SK-N-SH (cell line): ENCODE data around the gene BABAM2. TPM values are rescaled to one million over a fixed set of nuclear protein-coding genes. Genes with fewer than 3 reads are reported as not detected.
"Not testable (repeated sequence)": the region's sequence is repeated elsewhere in the genome, so short reads cannot be mapped to it uniquely, and the experiment has no call there.

Source experiments
- CTCF ChIA-PET: fragments of 300-600, 350-600 bp; formaldehyde crosslinking; extraction: SDS; loops from one replicate; lab custom pipeline; 2021; lab: Yijun Ruan, JAX
- POLR2A ChIA-PET: fragments of 350-600 bp; sonication (Branson Sonifier 250); formaldehyde crosslinking; extraction: SDS; loops from one replicate; lab custom pipeline; 2020; ENCODE audit warnings: antibody characterized with exemption, inconsistent platforms; lab: Yijun Ruan, JAX
- DNase-seq: peaks from one replicate; pipeline ENCODE4 v3.0.0; 2012
- H2AFZ ChIP-seq: fragments of 200-600 bp; sonication (generic); 2 replicates; pipeline ENCODE4 v1.8.1; 2016; ENCODE audit warnings: antibody characterized with exemption, mild to moderate bottlenecking, low read depth
- H3F3A ChIP-seq: fragments of 200-600 bp; sonication (generic); replicated peaks from 2 replicates; pipeline ENCODE3; 2016; ENCODE audit warnings: antibody characterized with exemption, mild to moderate bottlenecking; ENCODE audit not compliant: insufficient read depth
- H3K27ac ChIP-seq, 2 experiments: fragments of 200-500 bp in 1 of 2; fragments of 200-600 bp in 1 of 2; sonication (Bioruptor generic) in 1 of 2; sonication (generic), shearing (Covaris generic) in 1 of 2; 2 replicates each; pipeline versions ENCODE4 v1.5.1 to v1.6.1; 2014 to 2016; ENCODE audit warnings: low read depth in 2 of 2, inconsistent platforms in 1 of 2, low read length in 1 of 2, mild to moderate bottlenecking in 1 of 2, mixed read lengths in 1 of 2
- H3K27me3 ChIP-seq: fragments of 200-600 bp; sonication (generic), shearing (Covaris generic); 2 replicates; pipeline ENCODE4 v1.6.1; 2016; ENCODE audit warnings: mixed run types; ENCODE audit not compliant: insufficient read depth
- H3K36me3 ChIP-seq, 2 experiments: fragments of 200-500 bp in 1 of 2; fragments of 200-600 bp in 1 of 2; sonication (Bioruptor generic) in 1 of 2; sonication (generic) in 1 of 2; replicated peaks in 1 of 2; 2 replicates each; pipeline versions ENCODE3 to v1.5.1; 2014 to 2016; ENCODE audit warnings: low read length in 1 of 2, mild to moderate bottlenecking in 1 of 2; ENCODE audit not compliant: insufficient read depth in 2 of 2, control insufficient read depth in 1 of 2
- H3K4me1 ChIP-seq, 2 experiments: fragments of 200-500 bp in 1 of 2; fragments of 200-600 bp in 1 of 2; sonication (Bioruptor generic) in 1 of 2; sonication (generic), shearing (Covaris generic) in 1 of 2; 2 replicates each; pipeline versions ENCODE4 v1.5.1 to v1.6.1; 2014 to 2016; ENCODE audit warnings: low read depth in 1 of 2, low read length in 1 of 2, mixed run types in 1 of 2; ENCODE audit not compliant: insufficient read depth in 2 of 2, control insufficient read depth in 1 of 2
- H3K4me2 ChIP-seq: fragments of 200-600 bp; sonication (generic), shearing (Covaris generic); 2 replicates; pipeline ENCODE4 v1.6.1; 2017; ENCODE audit warnings: mixed run types
- H3K4me3 ChIP-seq, 2 experiments: fragments of 200-500 bp in 1 of 2; fragments of 200-600 bp in 1 of 2; sonication (Bioruptor generic) in 1 of 2; sonication (generic), shearing (Covaris generic) in 1 of 2; 2 replicates each; pipeline versions ENCODE4 v1.5.1 to v1.8.1; 2014 to 2016; ENCODE audit warnings: low read depth in 2 of 2, inconsistent platforms in 1 of 2, low read length in 1 of 2, mild to moderate bottlenecking in 1 of 2, mixed read lengths in 1 of 2, moderate library complexity in 1 of 2
- H3K79me2 ChIP-seq: fragments of 200-600 bp; sonication (generic); 2 replicates; pipeline ENCODE4 v1.8.1; 2017; ENCODE audit warnings: mild to moderate bottlenecking; ENCODE audit not compliant: insufficient read depth
- H3K9ac ChIP-seq: fragments of 200-600 bp; sonication (generic); 2 replicates; pipeline ENCODE4 v1.6.1; 2017; ENCODE audit warnings: mixed run types
- H3K9me2 ChIP-seq: fragments of 200-600 bp; sonication (generic); 2 replicates; pipeline ENCODE4 v1.6.1; 2017; ENCODE audit warnings: mixed run types
- H3K9me3 ChIP-seq: fragments of 200-600 bp; sonication (generic); 2 replicates; pipeline ENCODE4 v1.6.1; 2017; ENCODE audit warnings: mixed run types, mild to moderate bottlenecking, moderate library complexity
- H4K20me1 ChIP-seq: fragments of 200-600 bp; sonication (generic); 2 replicates; pipeline ENCODE4 v1.6.1; 2017; ENCODE audit warnings: mild to moderate bottlenecking, mixed run types; ENCODE audit not compliant: insufficient read depth
- CHD2 ChIP-seq: fragments of 150-350 bp; IDR thresholded peaks from 2 replicates; pipeline ENCODE4 v1.6.1; 2018; ENCODE audit warnings: low read length; ENCODE audit not compliant: partially characterized antibody
- CTCF ChIP-seq: fragments of 200-600 bp; sonication (generic); IDR thresholded peaks from 2 replicates; pipeline ENCODE4 v1.6.1; 2017; ENCODE audit warnings: antibody characterized with exemption, mild to moderate bottlenecking, moderate library complexity
- ELF1 ChIP-seq: IDR thresholded peaks from 2 replicates; pipeline ENCODE4 v1.4.0; 2012
- EP300 ChIP-seq, 2 experiments: IDR thresholded peaks; 2 replicates each; pipeline versions ENCODE4 v1.4.0 to v1.6.1; 2012; ENCODE audit warnings: borderline replicate concordance in 1 of 2, low read depth in 1 of 2, low read length in 1 of 2
- EZH2phosphoT487 ChIP-seq: fragments of 200-600 bp; sonication (generic); IDR thresholded peaks from 2 replicates; pipeline ENCODE4 v1.6.1; 2017; ENCODE audit warnings: low read depth, mixed run types, mild to moderate bottlenecking, antibody characterized with exemption, moderate library complexity, borderline replicate concordance
- FOXJ3 ChIP-seq: sonication (generic); formaldehyde crosslinking; IDR thresholded peaks from 2 replicates; pipeline ENCODE4 v1.5.1; 2020; ENCODE audit warnings: mild to moderate bottlenecking, missing genetic modification reagents
- GABPA ChIP-seq: IDR thresholded peaks from 2 replicates; pipeline ENCODE4 v1.4.0; 2012; ENCODE audit warnings: low read depth, mild to moderate bottlenecking
- GATA2 ChIP-seq: sonication (generic); formaldehyde crosslinking; IDR thresholded peaks from 2 replicates; pipeline ENCODE4 v1.5.0; 2020; ENCODE audit warnings: mild to moderate bottlenecking, missing genetic modification reagents
- IRF3 ChIP-seq: fragments of 150-350 bp; IDR thresholded peaks from 2 replicates; pipeline ENCODE4 v1.6.1; 2016; ENCODE audit warnings: mild to moderate bottlenecking, low read depth, low read length
- MEF2A ChIP-seq: IDR thresholded peaks from 2 replicates; pipeline ENCODE4 v1.4.0; 2012; ENCODE audit warnings: low read depth, borderline replicate concordance
- MXI1 ChIP-seq: IDR thresholded peaks from 2 replicates; pipeline ENCODE4 v1.6.1; 2012; ENCODE audit warnings: mild to moderate bottlenecking, low read depth, low read length, improper control_type of control experiment
- NFIC ChIP-seq: IDR thresholded peaks from 2 replicates; pipeline ENCODE4 v1.4.0; 2012; ENCODE audit warnings: borderline replicate concordance
- POLR2AphosphoS5 ChIP-seq: IDR thresholded peaks from 2 replicates; pipeline ENCODE4 v1.6.1; 2012; ENCODE audit warnings: low read depth, low read length
- REST ChIP-seq: IDR thresholded peaks from 2 replicates; pipeline ENCODE4 v1.6.1; 2012; ENCODE audit warnings: mild to moderate bottlenecking, low read depth, low read length, moderate library complexity
- RFX5 ChIP-seq: IDR thresholded peaks from 2 replicates; pipeline ENCODE4 v1.6.1; 2012; ENCODE audit warnings: mild to moderate bottlenecking, improper control_type of control experiment, low read length
- RXRA ChIP-seq: IDR thresholded peaks from 2 replicates; pipeline ENCODE4 v1.4.0; 2012; ENCODE audit warnings: low read depth, mild to moderate bottlenecking, borderline replicate concordance
- TAF1 ChIP-seq: IDR thresholded peaks from 2 replicates; pipeline ENCODE4 v1.6.1; 2012; ENCODE audit warnings: low read depth, mild to moderate bottlenecking, low read length, moderate library complexity, borderline replicate concordance
- TCF12 ChIP-seq: IDR thresholded peaks from 2 replicates; pipeline ENCODE4 v1.4.0; 2012
- WGBS: methylation state at CpG from one replicate; pipeline ENCODE4 v1.1.6; 2017; ENCODE audit warnings: low lambda C conversion rate; 5-methylcytosine and 5-hydroxymethylcytosine counted together
- polyA plus RNA-seq, 3 experiments: library from polyadenylated mRNA; depleted of rRNA; stranded (reverse); fragments of >200 nt; gene quantifications; 2 replicates each; pipeline ENCODE4 v1.2.3, GENCODE V29; 2012
- TF ChIP-seq, protein P1 (sequence below): fragments of 150-350 bp; IDR thresholded peaks from 2 replicates; pipeline ENCODE4 v1.6.1; 2017; ENCODE audit warnings: antibody characterized with exemption, low read length, low read depth, borderline replicate concordance
- TF ChIP-seq, protein P2 (sequence below): IDR thresholded peaks from 2 replicates; pipeline ENCODE4 v1.4.0; 2012; ENCODE audit warnings: low read depth

Gene BABAM2
- polyA plus RNA-seq, 1 of the 3 experiments (the other 2 are of a cell fraction), result 34.0 TPM

- Histone ChIP-seq H3K79me2 (no peaks in the 10 kb centered on the region), H3F3A (no peaks in the 10 kb centered on the region), H3K36me3 (peaks cover 0 to 3% of the 10 kb centered on the region in 2 experiments), H3K4me3 (no peak overlapping the region), H3K9ac (no peak overlapping the region), H4K20me1 (no peaks in the 10 kb centered on the region), H3K27ac (no peak overlapping the region), H3K4me2 (no peak overlapping the region), H2AFZ (no peak overlapping the region), H3K9me3 (no peaks in the 10 kb centered on the region), H3K9me2 (no peaks in the 10 kb centered on the region), H3K27me3 (no peaks in the 10 kb centered on the region), H3K4me1 (peaks cover 0 to 8% of the 10 kb centered on the region in 2 experiments; a peak in 2 of 4 replicates)
- TF ChIP-seq, protein P1, sequence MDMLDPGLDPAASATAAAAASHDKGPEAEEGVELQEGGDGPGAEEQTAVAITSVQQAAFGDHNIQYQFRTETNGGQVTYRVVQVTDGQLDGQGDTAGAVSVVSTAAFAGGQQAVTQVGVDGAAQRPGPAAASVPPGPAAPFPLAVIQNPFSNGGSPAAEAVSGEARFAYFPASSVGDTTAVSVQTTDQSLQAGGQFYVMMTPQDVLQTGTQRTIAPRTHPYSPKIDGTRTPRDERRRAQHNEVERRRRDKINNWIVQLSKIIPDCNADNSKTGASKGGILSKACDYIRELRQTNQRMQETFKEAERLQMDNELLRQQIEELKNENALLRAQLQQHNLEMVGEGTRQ, result no peak
- TF ChIP-seq TCF12 (no peak), RFX5 (no peak), EP300 (IDR thresholded peaks at IDR 0.05; ENCODE audit: borderline replicate concordance in 1 of 2, low read depth in 1 of 2, low read length in 1 of 2) (no peak), EZH2phosphoT487 (no peak), GABPA (no peak), CTCF (no peak), FOXJ3 (CRISPR knock-in tag) (no peak), ELF1 (no peak), RXRA (no peak), NFIC (no peak), MXI1 (no peak), TAF1 (no peak), MEF2A (no peak), IRF3 (no peak), REST (no peak), POLR2AphosphoS5 (no peak), CHD2 (no peak), GATA2 (CRISPR knock-in tag) (no peak)
- TF ChIP-seq, protein P2, sequence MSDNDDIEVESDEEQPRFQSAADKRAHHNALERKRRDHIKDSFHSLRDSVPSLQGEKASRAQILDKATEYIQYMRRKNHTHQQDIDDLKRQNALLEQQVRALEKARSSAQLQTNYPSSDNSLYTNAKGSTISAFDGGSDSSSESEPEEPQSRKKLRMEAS, result no peak
- CTCF ChIA-PET, result interaction anchor here (1.3 to 1.8 kb wide), 2 partner anchors 9 to 308 kb away, joined by 5 read pairs; no protein-coding TSS in a partner anchor
- 73% methylated on average over 3 of the region's 3 CpGs for WGBS
- POLR2A ChIA-PET, result no interaction called here
- no peak for DNase-seq
Measured at GRCh38 chr2:28011322-28011737, 120.8 kb downstream of the BABAM2 start.

DNA sequence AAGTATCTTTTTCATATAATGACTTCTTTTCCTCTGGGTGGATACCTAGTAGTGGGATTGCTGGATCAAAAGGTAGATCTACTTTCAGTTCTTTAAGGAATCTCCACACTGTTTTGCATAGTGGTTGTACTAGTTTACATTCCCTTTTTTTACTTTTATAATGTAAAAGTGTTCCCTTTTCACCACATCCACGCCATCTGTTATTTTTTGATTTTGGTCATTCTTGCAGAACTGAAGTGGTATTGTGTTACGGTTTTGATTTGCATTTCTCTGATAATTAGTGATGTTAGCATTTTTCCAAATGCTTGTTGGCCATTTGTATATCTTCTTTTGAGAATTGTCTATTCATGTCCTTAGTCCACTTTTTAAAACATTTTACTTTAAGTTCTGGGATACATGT is 127.9 kb downstream of the BABAM2 start:
- DNase-seq, H3K36me3 ChIP-seq, H3K79me2 ChIP-seq, H3K27me3 ChIP-seq, H3K9ac ChIP-seq, H3K27ac ChIP-seq, CTCF ChIA-PET, H2AFZ ChIP-seq, H4K20me1 ChIP-seq, H3K4me3 ChIP-seq, POLR2A ChIA-PET, H3F3A ChIP-seq, H3K9me3 ChIP-seq, H3K4me2 ChIP-seq, H3K4me1 ChIP-seq, H3K9me2 ChIP-seq: not testable (repeated sequence)
- 95% methylated on average over 2 of the region's 2 CpGs for WGBS
